ENCODE data around the gene UST.

Gene UST

DNA sequence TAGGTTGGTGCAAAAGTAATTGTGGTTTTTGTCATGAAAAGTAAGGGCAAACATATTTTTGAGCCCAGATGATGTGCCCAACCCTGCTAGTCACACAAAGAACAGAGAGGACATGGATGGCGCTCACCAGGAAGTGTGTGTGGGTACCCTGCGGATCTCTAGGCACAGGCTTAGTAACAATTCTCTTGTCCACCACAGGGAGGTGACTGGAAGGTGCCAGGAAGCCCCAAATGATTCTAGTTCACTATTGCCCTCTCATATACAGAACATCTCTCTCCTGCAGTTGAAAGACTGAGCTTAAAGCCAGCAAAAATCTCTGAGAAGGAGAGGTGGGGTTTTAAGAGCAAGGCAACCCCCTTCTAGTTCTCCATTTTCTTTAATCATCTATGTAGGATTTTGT is 298.6 kb downstream of the UST start:
- no peaks in the 10 kb centered on the region for H3K36me3 ChIP-seq (ENCODE audit: control insufficient read depth, insufficient read depth, low read length)
- H3K9ac ChIP-seq, result no peak overlapping the region
- H3K9me3 ChIP-seq (ENCODE audit: control insufficient read depth, low read length), result no peaks in the 10 kb centered on the region
- H3K4me1 ChIP-seq, result no peaks in the 10 kb centered on the region
- no peaks in the 10 kb centered on the region for H3K27me3 ChIP-seq (ENCODE audit: control insufficient read depth, insufficient read depth, low read length)
- H2AFZ ChIP-seq, result no peak overlapping the region
- H3K79me2 ChIP-seq, result no peaks in the 10 kb centered on the region
- H3K27ac ChIP-seq, result no peak overlapping the region
- TF ChIP-seq, protein P1, sequence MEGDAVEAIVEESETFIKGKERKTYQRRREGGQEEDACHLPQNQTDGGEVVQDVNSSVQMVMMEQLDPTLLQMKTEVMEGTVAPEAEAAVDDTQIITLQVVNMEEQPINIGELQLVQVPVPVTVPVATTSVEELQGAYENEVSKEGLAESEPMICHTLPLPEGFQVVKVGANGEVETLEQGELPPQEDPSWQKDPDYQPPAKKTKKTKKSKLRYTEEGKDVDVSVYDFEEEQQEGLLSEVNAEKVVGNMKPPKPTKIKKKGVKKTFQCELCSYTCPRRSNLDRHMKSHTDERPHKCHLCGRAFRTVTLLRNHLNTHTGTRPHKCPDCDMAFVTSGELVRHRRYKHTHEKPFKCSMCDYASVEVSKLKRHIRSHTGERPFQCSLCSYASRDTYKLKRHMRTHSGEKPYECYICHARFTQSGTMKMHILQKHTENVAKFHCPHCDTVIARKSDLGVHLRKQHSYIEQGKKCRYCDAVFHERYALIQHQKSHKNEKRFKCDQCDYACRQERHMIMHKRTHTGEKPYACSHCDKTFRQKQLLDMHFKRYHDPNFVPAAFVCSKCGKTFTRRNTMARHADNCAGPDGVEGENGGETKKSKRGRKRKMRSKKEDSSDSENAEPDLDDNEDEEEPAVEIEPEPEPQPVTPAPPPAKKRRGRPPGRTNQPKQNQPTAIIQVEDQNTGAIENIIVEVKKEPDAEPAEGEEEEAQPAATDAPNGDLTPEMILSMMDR (IDR thresholded peaks at IDR 0.05), result no peak
- H3K4me3 ChIP-seq (ENCODE audit: low read depth, low read length), result no peak overlapping the region
- no peak overlapping the region for H3K4me2 ChIP-seq (ENCODE audit: low read length)

DNA sequence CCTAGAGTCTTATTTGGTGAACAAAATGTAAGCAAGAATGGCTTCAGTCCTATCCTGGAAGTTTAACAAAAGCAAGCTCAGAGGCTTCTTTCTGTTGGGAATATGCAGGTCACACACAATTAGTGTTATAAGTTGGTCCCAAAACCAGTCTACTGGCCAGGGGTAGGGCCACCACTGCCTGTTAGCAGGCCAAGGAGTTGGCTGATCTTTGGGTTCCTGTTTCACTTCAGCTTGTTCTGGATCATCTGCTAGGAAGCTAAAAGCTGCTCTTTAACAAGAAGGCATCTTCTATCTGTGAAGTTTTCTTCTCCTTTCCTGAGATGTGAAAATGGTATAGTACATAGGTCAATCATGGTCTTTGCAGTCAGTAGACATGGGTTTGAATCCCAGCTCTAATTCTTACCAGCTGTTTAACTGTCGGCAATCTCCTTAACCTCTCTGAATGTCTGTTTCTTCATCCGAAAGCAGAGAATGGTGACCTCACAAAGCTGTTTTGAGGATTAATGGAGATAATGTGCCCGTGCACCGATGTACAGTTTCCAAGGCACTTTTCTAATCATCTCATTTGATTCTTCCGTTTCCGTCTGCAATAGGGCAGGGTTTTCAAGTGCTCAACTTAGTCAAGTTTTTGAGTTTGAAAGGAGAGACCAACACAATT is 299.5 kb downstream of the UST start:
- Histone ChIP-seq H3K9ac (no peak overlapping the region), H3K4me1 (no peaks in the 10 kb centered on the region), H3K27ac (no peak overlapping the region), H2AFZ (no peak overlapping the region), H3K27me3 (ENCODE audit: control insufficient read depth, insufficient read depth, low read length) (no peaks in the 10 kb centered on the region), H3K79me2 (no peaks in the 10 kb centered on the region), H3K9me3 (ENCODE audit: control insufficient read depth, low read length) (no peaks in the 10 kb centered on the region), H3K4me3 (ENCODE audit: low read depth, low read length) (no peak overlapping the region), H3K4me2 (ENCODE audit: low read length) (no peak overlapping the region), H3K36me3 (ENCODE audit: control insufficient read depth, insufficient read depth, low read length) (no peaks in the 10 kb centered on the region)
- TF ChIP-seq, protein P1 (IDR thresholded peaks at IDR 0.05), result no peak

DNA sequence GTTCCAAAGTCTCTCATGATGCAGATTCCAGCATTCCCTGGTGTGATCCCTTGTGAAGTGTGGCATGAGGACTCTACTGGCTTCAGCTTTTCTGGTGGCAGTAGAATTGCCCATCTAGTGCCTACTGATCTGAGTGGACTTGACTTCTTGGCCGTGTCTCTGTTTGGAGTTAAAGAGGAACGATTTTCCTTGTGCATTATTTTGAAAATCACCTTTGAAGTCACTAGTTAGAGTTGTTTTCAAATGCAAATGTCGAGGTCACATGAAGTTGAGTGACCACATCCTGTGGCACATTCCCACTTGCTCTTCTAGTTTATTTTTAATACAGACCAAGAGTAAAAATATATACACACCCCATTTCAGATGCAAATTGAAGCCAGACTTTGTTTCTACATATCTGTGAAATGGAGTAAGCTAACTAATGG is 300.0 kb downstream of the UST start:
- TF ChIP-seq, protein P1 (IDR thresholded peaks at IDR 0.05), result no peak
- no peak overlapping the region for H2AFZ ChIP-seq
- no peaks in the 10 kb centered on the region for H3K9me3 ChIP-seq (ENCODE audit: control insufficient read depth, low read length)

DNA sequence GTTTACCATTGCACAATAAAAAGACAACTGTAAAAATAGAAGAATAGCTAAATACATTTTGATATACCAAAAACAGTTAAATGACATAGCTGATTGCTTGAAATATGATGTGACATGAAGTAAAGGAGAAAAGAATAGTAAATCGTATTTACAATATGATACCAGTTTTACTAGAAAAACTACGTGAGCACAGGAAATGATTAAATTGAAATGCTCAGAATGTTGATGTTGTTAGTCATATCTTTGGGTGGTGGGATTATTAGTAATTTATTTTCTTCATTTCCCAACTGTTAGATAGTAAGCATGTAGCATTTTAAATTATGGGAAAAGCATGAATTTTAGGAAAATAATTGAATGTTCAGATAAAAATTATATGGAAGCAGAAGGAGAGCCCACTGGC is 302.4 kb downstream of the UST start:
- H3K79me2 ChIP-seq, result no peaks in the 10 kb centered on the region
- no peak overlapping the region for H3K27ac ChIP-seq
- H3K9ac ChIP-seq, result no peak overlapping the region
- no peaks in the 10 kb centered on the region for H3K9me3 ChIP-seq (ENCODE audit: control insufficient read depth, low read length)
- H3K27me3 ChIP-seq (ENCODE audit: control insufficient read depth, insufficient read depth, low read length), result no peaks in the 10 kb centered on the region
- TF ChIP-seq, protein P1 (IDR thresholded peaks at IDR 0.05), result no peak
- no peaks in the 10 kb centered on the region for H3K4me1 ChIP-seq
- no peaks in the 10 kb centered on the region for H3K36me3 ChIP-seq (ENCODE audit: control insufficient read depth, insufficient read depth, low read length)
- H3K4me2 ChIP-seq (ENCODE audit: low read length), result no peak overlapping the region
- no peak overlapping the region for H3K4me3 ChIP-seq (ENCODE audit: low read depth, low read length)
- H2AFZ ChIP-seq, result no peak overlapping the region

More for the DNA sequence above, 300.0 kb downstream of the UST start:
- Histone ChIP-seq H3K79me2 (no peaks in the 10 kb centered on the region), H3K36me3 (ENCODE audit: control insufficient read depth, insufficient read depth, low read length) (no peaks in the 10 kb centered on the region), H3K4me1 (no peaks in the 10 kb centered on the region), H3K27ac (no peak overlapping the region), H3K27me3 (ENCODE audit: control insufficient read depth, insufficient read depth, low read length) (no peaks in the 10 kb centered on the region), H3K9ac (no peak overlapping the region), H3K4me3 (ENCODE audit: low read depth, low read length) (no peak overlapping the region), H3K4me2 (ENCODE audit: low read length) (no peak overlapping the region)

DNA sequence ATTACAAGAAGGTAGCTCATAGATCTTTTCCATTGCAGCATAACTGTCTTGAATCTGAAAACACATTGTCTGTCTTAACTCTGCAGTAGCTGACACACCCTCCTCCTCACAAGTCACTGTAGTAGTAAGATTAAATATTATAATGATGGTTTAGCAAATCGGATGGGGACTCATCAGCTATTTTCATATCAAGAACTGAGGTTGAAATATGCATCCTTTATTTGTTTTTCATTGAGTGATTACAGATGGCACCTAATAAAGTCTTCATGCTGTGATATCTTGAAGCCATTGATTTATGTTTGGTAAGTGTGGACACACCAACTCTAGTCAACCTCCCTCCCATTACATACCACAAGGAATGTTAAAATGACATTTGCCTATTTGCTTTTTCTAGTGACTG is 303.3 kb downstream of the UST start:
- H3K4me1 ChIP-seq, result no peaks in the 10 kb centered on the region
- H3K9ac ChIP-seq, result no peak overlapping the region
- H3K27me3 ChIP-seq (ENCODE audit: control insufficient read depth, insufficient read depth, low read length), result no peaks in the 10 kb centered on the region
- H3K27ac ChIP-seq, result no peak overlapping the region
- no peak overlapping the region for H2AFZ ChIP-seq
- no peaks in the 10 kb centered on the region for H3K9me3 ChIP-seq (ENCODE audit: control insufficient read depth, low read length)
- H3K4me3 ChIP-seq (ENCODE audit: low read depth, low read length), result no peak overlapping the region
- H3K36me3 ChIP-seq (ENCODE audit: control insufficient read depth, insufficient read depth, low read length), result no peaks in the 10 kb centered on the region
- TF ChIP-seq, protein P1 (IDR thresholded peaks at IDR 0.05), result no peak
- no peak overlapping the region for H3K4me2 ChIP-seq (ENCODE audit: low read length)
- no peaks in the 10 kb centered on the region for H3K79me2 ChIP-seq

Measured in parathyroid adenoma (tissue), 2 donors.